ENCODE measurements around the gene PPAT.
"Not testable (repeated sequence)": the region's sequence is repeated elsewhere in the genome, so short reads cannot be mapped to it uniquely, and the experiment has no call there.

Gene PPAT

GRCh38 chr4:56464581-56464980 lies 29.2 kb upstream of the PPAT start:
- Histone ChIP-seq H3K27ac (ENCODE audit: low read depth, low read length) (no peak overlapping the region), H3K27me3 (ENCODE audit: control insufficient read depth in 1 of 2, insufficient read depth in 2 of 2, low read length in 2 of 2) (no peaks in the 10 kb centered on the region), H3K9me3 (ENCODE audit: low read length) (no peaks in the 10 kb centered on the region), H3K36me3 (ENCODE audit: insufficient read depth, low read length) (peaks cover 12% of the 10 kb centered on the region), H3K4me1 (ENCODE audit: insufficient read depth, low read length) (peaks cover 35% of the 10 kb centered on the region), H3K4me3 (ENCODE audit: low read depth in 1 of 2, low read length in 2 of 2) (no peak overlapping the region), H3K9ac (ENCODE audit: low read length) (no peak overlapping the region)

DNA sequence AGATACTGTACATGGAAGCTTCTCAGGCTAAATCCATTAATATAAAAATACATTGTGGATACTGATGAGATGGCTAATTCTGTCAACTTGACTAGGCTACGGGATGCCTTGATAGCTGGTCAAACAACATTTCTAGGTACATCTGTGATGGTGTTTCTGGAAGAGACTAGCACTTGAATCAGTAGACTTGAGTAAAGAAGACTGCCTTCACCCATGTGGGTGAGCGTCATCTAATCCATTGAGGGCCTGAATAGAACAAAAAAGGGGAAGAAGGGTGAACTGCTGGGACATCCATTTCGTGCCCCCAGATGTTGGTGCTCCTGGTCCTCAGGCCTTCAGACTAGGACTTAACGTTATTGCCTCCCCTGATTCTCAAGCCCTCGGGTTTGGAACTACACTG lies 28.3 kb upstream of the PPAT start:
- Histone ChIP-seq H3K9me3 (ENCODE audit: low read length) (no peaks in the 10 kb centered on the region), H3K27me3 (ENCODE audit: control insufficient read depth in 1 of 2, insufficient read depth in 2 of 2, low read length in 2 of 2) (no peaks in the 10 kb centered on the region), H3K4me1 (ENCODE audit: insufficient read depth, low read length) (peaks cover 29% of the 10 kb centered on the region), H3K9ac (ENCODE audit: low read length) (no peak overlapping the region), H3K4me3 (ENCODE audit: low read depth in 1 of 2, low read length in 2 of 2) (no peak overlapping the region), H3K27ac (ENCODE audit: low read depth, low read length) (no peak overlapping the region), H3K36me3 (ENCODE audit: insufficient read depth, low read length) (peaks cover 19% of the 10 kb centered on the region)

GRCh38 chr4:56462157-56462556 lies 26.7 kb upstream of the PPAT start:
- Histone ChIP-seq H3K9ac (ENCODE audit: low read length) (no peak overlapping the region), H3K36me3 (ENCODE audit: insufficient read depth, low read length) (peaks cover 20% of the 10 kb centered on the region), H3K27ac (ENCODE audit: low read depth, low read length) (no peak overlapping the region)

DNA sequence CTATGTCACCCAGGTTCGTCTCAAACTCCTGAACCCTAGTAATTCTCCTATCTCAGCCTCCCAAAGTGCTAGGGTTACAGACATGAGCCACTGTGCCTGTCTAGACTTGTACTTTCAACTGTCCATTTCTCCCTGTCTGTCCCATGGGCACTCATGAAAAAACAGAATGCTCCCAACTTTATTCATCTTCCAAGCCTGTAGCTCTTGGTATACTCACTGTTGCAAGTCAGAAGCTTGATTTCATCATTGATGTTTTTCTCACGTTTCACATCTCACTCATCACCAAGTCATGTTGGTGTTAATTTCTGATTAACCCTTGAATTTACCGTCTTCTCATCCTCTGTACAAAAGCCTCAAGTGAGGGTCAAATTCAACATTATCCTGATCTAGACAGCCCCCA lies 24.7 kb upstream of the PPAT start:
- Histone ChIP-seq H3K9me3 (ENCODE audit: low read length) (no peaks in the 10 kb centered on the region), H3K36me3 (ENCODE audit: insufficient read depth, low read length) (peaks cover 20% of the 10 kb centered on the region), H3K9ac (ENCODE audit: low read length) (no peak overlapping the region), H3K27ac (ENCODE audit: low read depth, low read length) (no peak overlapping the region), H3K4me1 (ENCODE audit: insufficient read depth, low read length) (peaks cover 7% of the 10 kb centered on the region), H3K4me3 (ENCODE audit: low read depth in 1 of 2, low read length in 2 of 2) (no peak overlapping the region), H3K27me3 (ENCODE audit: control insufficient read depth in 1 of 2, insufficient read depth in 2 of 2, low read length in 2 of 2) (no peaks in the 10 kb centered on the region)

More at GRCh38 chr4:56462157-56462556, 26.7 kb upstream of the PPAT start:
- H3K27me3 ChIP-seq (ENCODE audit: control insufficient read depth in 1 of 2, insufficient read depth in 2 of 2, low read length in 2 of 2) = no peaks in the 10 kb centered on the region
- peaks cover 23% of the 10 kb centered on the region for H3K4me1 ChIP-seq (ENCODE audit: insufficient read depth, low read length)
- H3K9me3 ChIP-seq (ENCODE audit: low read length) = no peaks in the 10 kb centered on the region
- no peak overlapping the region for H3K4me3 ChIP-seq (ENCODE audit: low read depth in 1 of 2, low read length in 2 of 2)

DNA sequence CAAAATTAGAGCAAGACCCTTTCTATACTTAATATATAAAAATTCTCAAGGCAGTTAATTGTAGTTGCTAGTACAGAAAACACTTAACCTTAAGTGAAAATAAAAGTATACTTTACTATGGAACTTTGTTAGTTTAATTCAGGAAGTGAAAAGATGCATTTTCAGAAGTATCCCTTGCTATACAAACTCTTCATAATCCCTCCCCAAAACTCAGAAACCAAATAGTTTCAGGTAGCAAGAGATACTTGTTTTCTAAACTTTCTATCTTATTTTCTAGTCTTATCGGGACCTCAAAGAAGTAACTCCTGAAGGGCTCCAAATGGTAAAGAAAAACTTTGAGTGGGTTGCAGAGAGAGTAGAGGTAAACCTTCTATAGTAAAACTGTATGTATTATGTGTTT lies 14.9 kb upstream of the PPAT start:
- H3K36me3 ChIP-seq (ENCODE audit: insufficient read depth, low read length) = peaks cover 17% of the 10 kb centered on the region

GRCh38 chr4:56449475-56449874 lies 14.1 kb upstream of the PPAT start:
- H3K9ac ChIP-seq (ENCODE audit: low read length); H3K4me1 ChIP-seq (ENCODE audit: insufficient read depth, low read length); H3K27me3 ChIP-seq (ENCODE audit: control insufficient read depth in 1 of 2, insufficient read depth in 2 of 2, low read length in 2 of 2); H3K27ac ChIP-seq (ENCODE audit: low read depth, low read length); H3K9me3 ChIP-seq (ENCODE audit: low read length); H3K4me3 ChIP-seq (ENCODE audit: low read depth in 1 of 2, low read length in 2 of 2): not testable (repeated sequence)
- peaks cover 17% of the 10 kb centered on the region for H3K36me3 ChIP-seq (ENCODE audit: insufficient read depth, low read length)

More for the DNA sequence above, 14.9 kb upstream of the PPAT start:
- H3K27me3 ChIP-seq (ENCODE audit: control insufficient read depth in 1 of 2, insufficient read depth in 2 of 2, low read length in 2 of 2) = no peaks in the 10 kb centered on the region
- H3K4me3 ChIP-seq (ENCODE audit: low read depth in 1 of 2, low read length in 2 of 2) = no peak overlapping the region
- no peak overlapping the region for H3K9ac ChIP-seq (ENCODE audit: low read length)
- H3K4me1 ChIP-seq (ENCODE audit: insufficient read depth, low read length) = no peaks in the 10 kb centered on the region
- H3K27ac ChIP-seq (ENCODE audit: low read depth, low read length) = no peak overlapping the region
- H3K9me3 ChIP-seq (ENCODE audit: low read length) = no peaks in the 10 kb centered on the region

DNA sequence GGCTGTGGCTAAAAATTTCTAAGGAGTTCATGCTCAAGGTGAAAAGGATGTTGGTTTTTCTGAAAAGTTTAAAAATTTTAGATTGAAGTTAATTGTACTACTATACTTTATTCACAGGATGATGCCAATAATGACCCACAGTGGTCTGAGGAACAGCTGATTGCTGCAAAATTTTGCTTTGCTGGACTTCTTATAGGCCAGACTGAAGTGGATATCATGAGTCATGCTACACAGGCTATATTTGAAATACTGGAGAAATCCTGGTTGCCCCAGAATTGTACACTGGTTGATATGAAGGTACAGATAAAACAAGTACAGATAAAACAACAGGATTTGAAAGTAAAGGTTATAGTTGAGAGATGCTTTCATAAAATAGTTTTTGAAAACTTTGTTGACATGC lies 12.9 kb upstream of the PPAT start:
- peaks cover 14% of the 10 kb centered on the region for H3K36me3 ChIP-seq (ENCODE audit: insufficient read depth, low read length)
- H3K9ac ChIP-seq (ENCODE audit: low read length) = no peak overlapping the region
- H3K4me1 ChIP-seq (ENCODE audit: insufficient read depth, low read length) = no peaks in the 10 kb centered on the region

DNA sequence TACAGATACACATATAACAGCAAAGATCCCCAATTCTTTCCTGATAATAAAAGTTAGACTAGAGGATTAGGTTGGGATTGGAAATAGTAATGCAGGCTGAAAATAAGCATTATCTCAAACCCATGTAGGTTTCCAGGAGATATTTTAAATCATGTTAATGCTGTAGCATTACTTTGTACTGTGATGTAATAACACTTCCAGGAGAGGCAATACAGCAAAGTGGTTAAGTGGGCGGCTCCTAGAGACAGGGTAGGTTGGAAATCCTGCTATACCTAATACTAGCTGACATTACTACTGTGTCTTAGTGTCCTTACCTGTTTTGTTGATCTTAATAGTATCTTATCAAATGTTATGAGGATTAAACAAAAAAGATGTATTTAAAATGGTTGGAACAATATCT lies 10.3 kb upstream of the PPAT start:
- Histone ChIP-seq H3K27ac (ENCODE audit: low read depth, low read length) (no peak overlapping the region), H3K4me1 (ENCODE audit: insufficient read depth, low read length) (no peaks in the 10 kb centered on the region), H3K27me3 (ENCODE audit: control insufficient read depth in 1 of 2, insufficient read depth in 2 of 2, low read length in 2 of 2) (no peaks in the 10 kb centered on the region), H3K4me3 (ENCODE audit: low read depth in 1 of 2, low read length in 2 of 2) (no peak overlapping the region), H3K9ac (ENCODE audit: low read length) (no peak overlapping the region), H3K36me3 (ENCODE audit: insufficient read depth, low read length) (peaks cover 4% of the 10 kb centered on the region), H3K9me3 (ENCODE audit: low read length) (no peaks in the 10 kb centered on the region)

More for the DNA sequence above, 12.9 kb upstream of the PPAT start:
- no peak overlapping the region for H3K27ac ChIP-seq (ENCODE audit: low read depth, low read length)
- H3K4me3 ChIP-seq (ENCODE audit: low read depth in 1 of 2, low read length in 2 of 2) = no peak overlapping the region
- H3K9me3 ChIP-seq (ENCODE audit: low read length) = no peaks in the 10 kb centered on the region
- no peaks in the 10 kb centered on the region for H3K27me3 ChIP-seq (ENCODE audit: control insufficient read depth in 1 of 2, insufficient read depth in 2 of 2, low read length in 2 of 2)

DNA sequence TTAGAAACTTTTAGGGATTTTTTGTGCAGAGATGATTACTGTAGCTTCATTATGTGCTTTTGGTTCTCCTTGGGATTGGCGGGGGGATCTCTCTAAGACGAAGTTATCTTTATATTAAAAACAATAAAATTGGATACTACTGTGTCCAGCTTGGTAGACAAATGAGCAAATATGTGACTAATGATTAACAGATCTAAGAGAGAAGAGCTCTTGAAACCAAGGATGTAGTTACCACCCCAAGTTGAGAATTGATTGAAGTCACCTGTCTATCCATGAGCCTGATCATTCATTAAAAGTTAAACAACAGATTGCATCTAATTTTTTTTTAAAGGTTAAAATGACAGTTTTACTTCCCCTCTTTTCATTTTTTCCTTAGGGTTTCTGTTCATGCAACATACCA lies 9.3 kb upstream of the PPAT start:
- Histone ChIP-seq H3K27ac (ENCODE audit: low read depth, low read length) (no peak overlapping the region), H3K9me3 (ENCODE audit: low read length) (no peaks in the 10 kb centered on the region), H3K4me1 (ENCODE audit: insufficient read depth, low read length) (no peaks in the 10 kb centered on the region), H3K27me3 (ENCODE audit: control insufficient read depth in 1 of 2, insufficient read depth in 2 of 2, low read length in 2 of 2) (no peaks in the 10 kb centered on the region), H3K9ac (ENCODE audit: low read length) (no peak overlapping the region), H3K4me3 (ENCODE audit: low read depth in 1 of 2, low read length in 2 of 2) (no peak overlapping the region), H3K36me3 (ENCODE audit: insufficient read depth, low read length) (peaks cover 4% of the 10 kb centered on the region)

GRCh38 chr4:56440983-56441382 lies 5.6 kb upstream of the PPAT start:
- Histone ChIP-seq H3K4me1 (ENCODE audit: insufficient read depth, low read length) (peaks cover 8% of the 10 kb centered on the region), H3K9ac (ENCODE audit: low read length) (no peak overlapping the region), H3K36me3 (ENCODE audit: insufficient read depth, low read length) (no peaks in the 10 kb centered on the region), H3K27me3 (ENCODE audit: control insufficient read depth in 1 of 2, insufficient read depth in 2 of 2, low read length in 2 of 2) (no peaks in the 10 kb centered on the region), H3K9me3 (ENCODE audit: low read length) (no peaks in the 10 kb centered on the region), H3K4me3 (ENCODE audit: low read depth in 1 of 2, low read length in 2 of 2) (no peak overlapping the region), H3K27ac (ENCODE audit: low read depth, low read length) (no peak overlapping the region)

DNA sequence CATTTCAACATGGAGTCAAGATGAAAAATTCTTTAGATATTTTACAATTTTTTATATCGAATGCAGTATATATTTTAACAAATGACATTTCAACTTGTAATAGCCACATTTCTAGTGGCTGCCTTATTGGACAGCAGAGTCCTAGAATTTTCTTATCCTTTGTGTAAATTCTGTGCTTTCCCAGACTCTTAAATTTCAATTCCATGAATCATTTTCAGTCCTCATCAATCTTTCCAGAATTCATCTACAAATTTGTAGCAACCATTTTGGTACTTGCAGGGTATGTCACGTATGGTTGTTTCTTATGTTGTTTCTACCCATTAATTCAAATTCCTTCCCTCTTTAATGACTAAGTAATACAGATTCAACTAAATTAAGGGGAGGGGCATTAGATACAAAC lies 3.4 kb upstream of the PPAT start:
- no peak overlapping the region for H3K4me3 ChIP-seq (ENCODE audit: low read depth in 1 of 2, low read length in 2 of 2)
- no peaks in the 10 kb centered on the region for H3K9me3 ChIP-seq (ENCODE audit: low read length)
- H3K9ac ChIP-seq (ENCODE audit: low read length) = no peak overlapping the region
- H3K27me3 ChIP-seq (ENCODE audit: control insufficient read depth in 1 of 2, insufficient read depth in 2 of 2, low read length in 2 of 2) = no peaks in the 10 kb centered on the region
- H3K27ac ChIP-seq (ENCODE audit: low read depth, low read length) = no peak overlapping the region
- no peaks in the 10 kb centered on the region for H3K36me3 ChIP-seq (ENCODE audit: insufficient read depth, low read length)
- H3K4me1 ChIP-seq (ENCODE audit: insufficient read depth, low read length) = peaks cover 15% of the 10 kb centered on the region

DNA sequence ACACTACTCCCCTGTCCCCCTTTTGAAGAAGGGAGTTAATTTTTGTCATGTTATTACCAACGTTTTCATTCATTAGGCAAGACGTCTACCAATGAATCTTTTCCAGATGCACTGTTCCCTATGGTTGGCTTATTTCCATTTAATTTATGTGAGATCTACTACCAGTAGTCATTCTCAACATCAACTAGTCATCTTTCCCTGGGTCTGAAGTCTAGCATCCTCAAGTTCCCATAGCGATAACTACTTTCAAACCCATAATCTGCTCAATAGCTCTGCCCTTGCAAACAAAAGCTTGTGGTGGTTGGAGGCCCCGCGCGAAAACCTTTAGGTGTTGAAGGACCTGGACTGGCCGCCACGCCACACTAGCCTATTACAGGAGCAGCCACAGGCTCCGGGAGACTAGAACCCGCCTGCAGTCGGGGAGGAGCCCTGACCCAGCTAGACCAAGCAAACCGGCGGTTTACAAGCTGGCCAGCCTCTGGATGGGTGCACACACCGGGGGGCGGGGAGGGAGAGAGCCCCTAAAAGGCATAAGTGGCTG lies 746 bp downstream of the PPAT start:
- Histone ChIP-seq H3K27ac (ENCODE audit: low read depth, low read length) (peak overlapping the region; percentile 94), H3K36me3 (ENCODE audit: insufficient read depth, low read length) (no peaks in the 10 kb centered on the region), H3K4me1 (ENCODE audit: insufficient read depth, low read length) (peaks cover 16% of the 10 kb centered on the region)

More for the DNA sequence above, 746 bp downstream of the PPAT start:
- Histone ChIP-seq H3K9me3 (ENCODE audit: low read length) (no peaks in the 10 kb centered on the region), H3K9ac (ENCODE audit: low read length) (peak overlapping the region; percentile 49), H3K27me3 (ENCODE audit: control insufficient read depth in 1 of 2, insufficient read depth in 2 of 2, low read length in 2 of 2) (no peaks in the 10 kb centered on the region), H3K4me3 (ENCODE audit: low read depth in 1 of 2, low read length in 2 of 2) (peak overlapping the region; percentile 72 to 91)

Data from muscle layer of colon (tissue), 2 donors.